Stimulated activated CD8-positive, alpha-beta memory T cell treated with anti-CD3 and anti-CD28 coated beads, Interleukin-15, amount 100 ng/mL, for 24 hours (primary cell): ENCODE data around the gene RPS6KL1.

Experiments used
- DNase-seq: peaks from one replicate; pipeline ENCODE4 v3.0.0-alpha.2; 2020; ENCODE audit warnings: low read depth

The RPS6KL1 gene

DNA sequence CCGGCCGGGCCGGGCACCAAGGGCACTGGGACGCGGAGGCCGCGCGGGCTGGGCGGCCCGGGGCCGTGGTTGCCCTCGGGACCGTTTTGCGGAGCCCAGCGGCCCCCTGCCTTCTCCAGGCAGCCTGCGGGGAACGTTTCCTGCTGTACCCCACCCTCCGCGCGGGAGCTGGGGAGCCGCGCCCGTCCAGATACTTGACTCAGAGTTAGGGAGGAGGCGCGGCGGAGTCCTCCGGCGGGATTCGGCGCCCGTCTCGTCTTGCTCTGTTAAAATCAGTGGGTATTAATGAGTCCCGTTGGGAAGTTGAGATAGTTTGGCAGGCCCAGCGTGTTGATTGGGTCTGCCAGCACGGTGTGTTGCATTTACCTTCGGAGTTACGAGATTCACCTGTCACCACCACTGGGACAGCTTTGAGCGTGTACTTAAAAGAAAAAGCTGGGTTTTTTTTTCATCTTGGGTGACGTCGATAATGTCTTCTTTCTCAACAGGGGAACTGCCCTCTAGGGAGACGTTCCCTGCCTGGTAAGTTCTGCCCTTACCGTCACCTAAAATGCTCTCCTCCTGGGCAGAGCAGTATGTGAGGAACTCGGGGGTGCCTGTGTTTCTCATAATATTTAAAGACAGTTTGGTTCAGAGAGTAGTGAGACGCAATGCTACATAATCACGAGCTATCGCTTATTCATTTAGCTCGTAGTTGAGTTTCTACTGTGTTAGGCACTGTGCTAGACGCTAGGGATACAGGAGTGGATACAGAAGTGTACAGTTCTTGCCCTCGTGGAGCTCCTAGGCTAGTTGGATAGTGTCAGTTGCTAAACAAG is 40.7 kb downstream of the RPS6KL1 start:
- peak; percentile 21 for DNase-seq

DNA sequence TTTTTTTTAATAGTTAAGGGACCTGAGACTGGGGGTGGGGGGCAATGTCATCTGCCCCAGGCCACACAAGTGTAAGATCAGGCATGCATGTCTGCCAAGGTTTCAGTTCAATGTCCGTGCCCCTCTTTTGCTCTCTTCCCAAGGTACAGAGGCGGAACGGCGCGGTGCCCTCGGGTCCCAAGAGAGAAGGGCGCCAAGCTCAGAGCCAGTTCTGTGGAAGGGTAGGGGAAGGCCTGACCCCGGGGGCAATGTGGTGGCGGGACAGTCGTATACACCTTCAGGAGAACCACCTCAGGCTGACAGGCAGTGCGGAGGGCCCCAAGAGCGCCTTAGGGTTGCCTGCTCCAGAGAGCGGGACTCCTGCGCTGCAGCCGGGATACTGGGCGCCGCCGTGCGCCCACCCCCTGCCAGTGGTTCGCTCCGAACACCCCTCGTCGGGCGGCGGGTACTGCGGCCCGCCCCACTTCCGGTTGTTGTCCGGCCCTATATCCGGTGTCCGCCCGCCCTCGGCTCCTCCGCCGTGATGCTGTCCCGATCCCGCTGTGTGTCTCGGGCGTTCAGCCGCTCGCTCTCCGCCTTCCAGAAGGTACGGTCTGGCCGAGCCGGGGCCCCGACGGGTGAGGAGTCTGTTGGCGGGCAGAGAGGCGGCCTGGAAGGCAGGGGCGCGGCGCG is 41.5 kb downstream of the RPS6KL1 start, which contains the start of gene DLST:
DLST (plus strand) TSS at position 486 of the 672 bp plus-strand sequence; CDS start at position 524, 38 bp downstream.
- DNase-seq, result peak; percentile 75

DNA sequence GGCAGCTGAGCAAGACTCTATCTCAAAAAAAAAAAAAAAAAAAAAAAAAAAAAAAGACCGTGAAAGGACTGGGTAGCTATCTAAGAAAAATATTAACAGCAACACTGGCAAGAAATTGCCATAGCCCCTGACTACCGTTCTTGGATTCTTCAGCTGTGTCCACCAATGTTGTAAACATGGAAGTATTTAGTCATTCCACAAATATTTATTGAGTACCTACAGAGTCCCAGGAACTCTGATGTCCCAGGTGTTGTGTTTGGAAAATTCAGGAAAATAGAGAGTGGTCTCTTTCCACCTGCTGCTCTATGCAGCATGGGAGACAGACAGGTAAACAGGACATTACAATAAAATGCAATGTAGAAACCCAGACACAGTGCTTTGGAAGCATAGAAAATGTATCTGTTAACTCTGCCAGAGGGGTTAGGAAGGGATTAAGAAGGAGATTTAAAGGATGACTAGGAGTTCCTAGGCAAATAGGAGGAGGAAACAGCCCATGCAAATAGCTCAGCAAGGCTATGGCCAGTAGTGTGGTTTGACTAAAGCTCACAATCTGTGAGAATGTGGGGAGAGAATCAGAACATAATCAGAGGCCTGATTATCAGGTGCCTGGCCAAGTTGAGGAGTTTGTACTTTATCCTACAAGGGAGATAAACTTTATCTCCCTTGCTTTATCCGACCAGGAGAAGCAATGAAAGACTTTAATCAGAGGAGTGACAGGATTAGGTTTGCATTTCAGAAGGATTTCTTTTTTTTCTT is 43.5 kb downstream of the RPS6KL1 start:
- no peak for DNase-seq

DNA sequence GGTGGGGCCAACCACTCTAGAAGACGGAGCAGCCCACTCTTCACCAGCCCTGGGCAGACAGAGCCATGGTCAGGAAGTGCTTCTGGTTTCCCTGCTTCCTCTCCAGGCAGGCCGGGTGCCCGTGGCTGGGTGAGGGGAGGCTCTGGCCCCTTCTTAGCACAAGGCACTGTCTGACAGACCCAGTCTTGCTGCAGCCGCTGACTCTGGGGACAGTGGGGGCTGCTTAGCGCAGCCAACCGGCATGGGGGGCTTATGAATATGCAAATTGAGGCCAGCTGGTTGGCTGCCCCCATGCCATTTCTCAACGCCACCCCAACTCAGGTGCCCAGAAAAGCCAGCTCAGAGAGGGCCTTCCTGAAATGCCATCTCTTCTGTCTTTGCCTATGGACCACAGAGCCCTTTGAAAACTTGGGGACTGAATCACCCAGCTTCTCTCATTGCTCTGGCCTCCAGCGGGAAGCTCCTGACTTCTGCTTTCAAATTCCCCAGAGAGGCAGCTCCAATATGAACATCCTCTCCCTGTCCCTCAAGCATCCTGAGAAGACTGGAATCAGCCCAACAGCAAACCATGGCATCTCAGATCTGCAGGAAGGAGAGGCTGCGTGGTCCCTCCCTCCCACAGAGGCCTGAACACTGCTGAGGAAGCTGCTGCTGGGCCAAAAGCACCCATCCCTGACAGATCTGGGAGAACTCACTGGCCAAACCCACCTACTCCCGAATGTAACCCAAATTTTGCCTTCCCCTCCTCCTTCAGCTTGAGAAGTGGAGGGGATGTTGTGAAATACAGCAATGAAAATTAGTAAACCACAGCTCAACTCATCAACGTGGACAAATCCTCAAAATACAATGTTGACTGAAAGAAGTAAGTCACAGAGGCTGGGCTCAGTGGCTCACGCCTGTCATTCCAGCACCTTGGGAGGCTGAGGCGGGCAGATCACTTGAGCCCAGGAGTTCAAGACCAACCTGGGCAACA is 46.8 kb downstream of the RPS6KL1 start, which contains the start of gene PROX2:
PROX2 (minus strand) TSS at position 205 of the 973 bp plus-strand sequence. CDS start 12,311 bp downstream, outside the sequence.
- DNase-seq, result no peak

DNA sequence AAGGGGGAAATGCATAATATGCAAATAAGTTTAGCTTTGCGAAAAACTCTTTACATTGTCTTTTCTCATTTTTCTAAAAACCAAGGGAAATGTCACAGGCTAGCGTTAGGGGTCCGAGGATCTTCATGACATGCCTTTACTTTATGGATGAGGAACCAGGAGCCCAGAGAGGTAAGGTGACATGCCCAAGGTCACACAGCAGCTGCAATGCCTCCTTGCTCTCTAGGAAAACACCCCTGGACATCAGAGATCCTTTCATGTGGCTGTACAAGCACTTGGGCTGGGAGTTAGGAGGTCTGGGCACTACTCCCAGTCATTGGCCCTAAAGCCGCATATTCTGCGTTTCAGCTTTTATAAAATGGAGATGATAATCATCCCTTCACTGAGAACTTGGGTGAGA is 47.9 kb downstream of the RPS6KL1 start:
- DNase-seq, result no peak

DNA sequence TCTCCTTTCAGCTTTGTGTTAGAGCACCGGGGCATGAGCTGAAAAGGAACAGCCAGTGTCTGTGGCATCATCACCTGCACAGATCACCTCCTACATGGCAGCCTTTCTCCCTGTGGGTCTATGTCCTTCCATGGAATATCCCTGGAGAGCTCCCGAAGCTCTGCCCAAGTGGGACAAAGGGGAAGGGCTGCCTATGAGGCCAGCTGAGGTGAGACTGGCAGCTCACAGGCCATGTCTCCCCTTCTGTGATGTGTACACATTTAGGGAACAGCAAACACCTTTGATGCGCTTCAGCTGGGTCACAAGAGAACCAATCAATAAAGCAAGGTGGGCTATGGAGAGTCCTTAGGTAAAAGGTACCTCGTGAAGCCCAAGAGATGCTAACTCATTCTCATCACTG is 51.2 kb downstream of the RPS6KL1 start:
- DNase-seq, result no peak

DNA sequence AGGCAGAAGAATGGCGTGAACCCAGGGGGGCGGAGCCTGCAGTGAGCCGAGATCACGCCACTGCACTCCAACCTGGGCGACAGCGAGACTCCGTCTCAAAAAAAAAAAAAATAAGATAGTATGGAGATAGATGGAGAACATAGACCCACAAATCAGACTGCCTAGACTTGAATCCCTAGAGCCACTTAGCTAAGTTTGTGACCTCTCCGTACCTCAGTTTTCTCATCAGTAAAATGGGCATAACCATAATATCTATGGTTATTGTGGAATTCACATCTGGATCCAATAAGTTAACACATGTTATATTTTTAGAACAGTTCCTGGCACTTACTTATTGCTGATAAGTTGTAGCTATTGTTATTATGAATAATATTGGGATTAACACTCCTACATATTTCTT is 54.3 kb downstream of the RPS6KL1 start:
- DNase-seq, result no peak

DNA sequence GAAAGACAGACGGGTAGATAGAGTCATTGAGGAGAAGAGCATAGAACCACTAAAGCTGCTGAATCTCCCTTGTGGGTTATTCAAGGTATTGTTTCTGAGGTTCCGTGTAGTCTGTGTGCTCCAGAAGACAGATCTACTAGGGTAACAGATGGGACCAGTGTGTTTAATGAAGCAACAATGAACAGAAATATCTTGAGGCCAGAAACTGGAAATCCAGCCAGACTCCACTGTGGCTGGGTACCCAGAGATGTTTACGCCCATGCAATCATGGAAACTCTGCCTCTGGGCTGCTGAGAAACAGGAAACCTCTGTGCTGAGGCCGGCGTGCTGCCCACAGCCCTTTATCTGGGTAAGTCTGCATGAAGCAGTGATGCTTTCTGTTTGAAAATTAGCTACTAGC is 55.4 kb downstream of the RPS6KL1 start:
- peak; percentile 35 for DNase-seq

DNA sequence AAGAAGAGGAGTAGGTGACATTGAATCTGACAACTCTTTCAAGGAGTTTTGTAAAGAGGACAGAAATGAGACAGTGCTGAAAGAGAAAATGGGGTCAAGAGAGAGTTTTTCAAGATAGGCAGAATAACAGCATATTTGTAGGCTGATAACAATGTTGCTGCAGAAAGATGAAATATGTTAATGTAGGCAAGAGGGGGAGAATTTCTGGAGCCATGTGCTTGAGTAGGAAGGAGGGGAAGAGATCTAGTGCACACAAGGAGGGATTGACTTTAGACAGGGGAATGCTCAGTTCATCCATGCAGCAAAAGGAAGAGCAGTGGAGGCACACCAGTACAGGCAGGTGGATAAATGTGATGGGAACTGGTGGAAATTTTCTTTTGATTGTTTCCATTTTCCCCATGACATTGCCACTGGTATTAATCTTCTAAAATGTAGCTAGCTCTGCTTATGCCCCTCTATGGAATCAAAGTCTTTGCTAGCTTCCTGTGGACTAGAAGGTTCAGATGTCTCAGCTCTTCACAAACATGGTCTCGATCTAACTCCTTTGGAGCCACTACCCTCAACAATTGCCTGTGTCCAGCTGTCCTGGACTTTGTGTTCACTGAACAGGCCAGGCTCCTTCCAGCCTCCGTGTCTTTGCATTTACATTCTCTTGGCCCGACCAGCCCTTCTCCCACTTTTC is 56.2 kb downstream of the RPS6KL1 start:
- no peak for DNase-seq

DNA sequence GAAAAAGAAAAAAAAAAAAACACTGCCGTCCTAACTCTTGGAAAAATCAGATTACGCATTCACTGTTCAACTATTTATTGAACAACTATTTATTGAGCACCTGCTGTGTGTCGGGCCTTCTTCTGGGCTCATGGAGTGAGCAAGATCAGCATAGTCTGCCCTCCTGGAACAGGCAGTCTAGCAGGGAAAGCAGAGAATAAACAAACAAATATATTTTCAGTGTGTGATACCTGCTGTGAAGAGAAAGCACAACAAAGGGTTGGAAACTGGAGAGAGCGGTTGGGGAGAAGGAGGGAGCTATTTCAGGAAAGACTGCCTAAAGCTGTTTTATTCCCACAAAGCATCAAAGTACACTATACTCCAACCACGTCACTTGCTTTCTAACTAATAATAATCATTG is 57.9 kb downstream of the RPS6KL1 start:
- no peak for DNase-seq

DNA sequence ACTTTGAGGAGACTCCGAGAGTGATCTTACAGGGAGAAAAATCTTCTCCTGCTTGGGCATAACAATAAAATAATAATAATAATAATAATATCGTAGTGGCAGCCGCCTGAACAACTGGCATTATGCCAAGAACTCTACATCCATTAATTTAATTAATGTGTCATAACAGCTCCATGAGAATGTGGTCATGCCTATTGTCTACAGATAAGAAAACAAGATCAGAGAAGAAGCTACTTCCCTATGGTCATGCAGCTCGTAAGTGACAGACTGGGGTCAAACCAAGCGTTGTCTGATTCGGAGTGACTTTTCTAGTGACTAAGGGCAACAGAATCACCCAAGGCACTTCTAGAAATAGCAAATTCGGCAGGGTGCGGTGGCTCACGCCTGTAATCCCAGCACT is 58.9 kb downstream of the RPS6KL1 start:
- no peak for DNase-seq

DNA sequence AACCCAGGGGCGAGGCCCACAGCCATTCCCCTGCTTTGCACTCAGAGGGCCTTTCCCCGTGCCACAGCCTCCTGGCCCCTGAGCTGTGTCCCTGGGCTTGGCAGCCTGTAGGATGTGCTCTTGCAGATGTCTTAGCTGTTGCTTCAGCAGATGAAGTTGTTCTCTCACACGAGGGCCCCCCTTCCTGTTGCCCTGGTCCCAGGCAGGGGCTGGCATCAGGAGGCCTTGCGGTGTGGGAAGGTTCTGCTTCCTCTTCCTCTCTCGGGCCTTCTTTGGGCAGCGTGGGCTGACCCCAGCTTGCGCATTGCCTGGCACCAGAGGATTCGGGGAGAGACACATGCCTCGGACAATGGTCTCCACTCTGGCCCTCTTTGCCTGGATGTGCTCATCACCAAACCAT is 59.8 kb downstream of the RPS6KL1 start:
- no peak for DNase-seq

DNA sequence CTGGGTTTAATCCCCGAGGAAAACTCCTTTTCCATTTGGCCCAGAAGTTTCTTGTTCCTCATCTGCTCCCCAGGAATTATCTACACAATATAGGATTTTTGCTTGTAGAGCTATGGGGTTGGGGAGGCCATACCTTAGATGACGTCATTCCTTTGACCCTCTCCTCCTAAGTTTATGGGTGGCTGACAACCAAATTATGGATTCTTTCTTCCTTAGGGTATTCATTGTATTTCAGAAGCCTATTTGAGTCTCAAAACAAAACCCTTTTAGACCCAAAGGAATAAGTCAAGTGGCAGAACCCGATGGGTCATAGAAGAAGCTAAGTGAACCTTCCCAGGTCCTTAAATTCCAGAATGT is 61.3 kb downstream of the RPS6KL1 start:
- no peak for DNase-seq

DNA sequence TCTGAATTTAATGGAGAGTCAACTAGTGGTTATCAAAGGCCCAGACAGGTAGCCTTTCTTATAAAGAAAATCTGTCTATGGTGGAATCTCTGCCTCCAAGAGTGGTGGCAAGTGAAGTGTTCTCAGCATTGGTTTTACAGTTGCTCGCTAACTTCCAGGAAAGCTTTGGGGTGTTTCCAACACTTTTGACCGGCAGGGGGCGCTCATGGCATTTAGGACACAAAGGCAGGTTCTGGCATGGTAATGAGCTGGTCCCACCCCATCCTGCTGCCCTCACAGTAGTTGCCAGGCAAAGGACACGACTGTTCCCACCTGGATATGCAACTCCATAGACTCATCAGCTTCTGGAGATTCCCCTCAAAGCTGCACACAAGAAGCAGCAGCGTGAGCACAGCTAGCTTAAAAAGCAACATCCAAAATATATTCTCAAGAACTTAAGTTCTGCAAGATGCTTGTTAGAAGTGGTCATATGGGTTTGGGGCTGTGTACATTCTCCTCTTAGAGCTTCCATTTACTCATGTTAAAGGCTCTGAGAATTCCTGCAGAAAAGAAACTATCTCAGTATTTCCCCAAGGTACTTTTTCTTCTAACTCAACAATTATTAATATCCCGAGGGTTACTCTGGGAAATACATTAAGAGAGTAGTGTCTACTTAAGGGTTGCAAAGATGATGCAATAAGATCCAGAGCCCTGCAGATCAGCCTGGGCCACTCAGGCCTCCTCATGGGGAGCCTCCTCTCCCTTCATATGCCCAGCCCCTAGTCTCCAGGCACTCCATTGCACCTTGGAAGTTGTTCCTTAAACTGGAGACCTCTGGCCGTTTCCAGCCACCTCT is 61.9 kb downstream of the RPS6KL1 start:
- peak; percentile 93 for DNase-seq

DNA sequence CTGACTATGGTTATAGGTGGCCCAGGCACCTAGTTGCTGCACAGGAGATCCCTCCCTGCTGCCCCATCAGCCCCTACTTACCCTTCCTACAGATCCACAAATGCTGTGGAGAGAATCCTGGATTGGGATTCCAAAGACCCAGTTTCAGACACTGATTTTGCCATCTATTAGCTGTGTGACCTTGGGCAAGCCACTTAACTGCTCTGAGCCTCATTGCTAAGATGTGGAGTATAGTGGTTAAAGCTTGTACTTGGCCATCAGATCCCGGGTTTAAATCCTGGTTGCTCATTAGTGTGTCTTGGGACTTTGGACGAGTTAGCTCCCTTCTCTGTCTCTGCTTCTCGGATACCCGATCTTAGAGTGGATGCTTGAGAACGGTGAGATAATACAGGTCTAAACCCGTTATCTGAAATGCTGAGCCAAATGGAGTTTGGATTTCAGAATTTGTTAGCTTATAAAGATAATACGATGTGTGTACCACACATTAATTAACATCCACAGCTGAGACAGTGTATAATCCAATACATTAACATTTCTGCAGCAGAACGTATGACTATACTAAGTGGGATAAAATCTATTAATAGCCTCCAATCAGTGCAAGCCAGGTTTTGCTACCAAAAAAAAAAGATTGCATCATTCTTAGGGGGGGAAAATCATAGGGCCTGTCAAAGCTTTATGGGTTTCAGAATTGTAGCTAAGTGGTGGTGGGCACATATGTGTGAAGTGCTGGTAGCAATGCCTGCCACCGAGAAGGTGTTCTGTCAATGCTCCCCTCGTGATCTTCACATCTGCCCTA is 63.1 kb downstream of the RPS6KL1 start:
- no peak for DNase-seq

DNA sequence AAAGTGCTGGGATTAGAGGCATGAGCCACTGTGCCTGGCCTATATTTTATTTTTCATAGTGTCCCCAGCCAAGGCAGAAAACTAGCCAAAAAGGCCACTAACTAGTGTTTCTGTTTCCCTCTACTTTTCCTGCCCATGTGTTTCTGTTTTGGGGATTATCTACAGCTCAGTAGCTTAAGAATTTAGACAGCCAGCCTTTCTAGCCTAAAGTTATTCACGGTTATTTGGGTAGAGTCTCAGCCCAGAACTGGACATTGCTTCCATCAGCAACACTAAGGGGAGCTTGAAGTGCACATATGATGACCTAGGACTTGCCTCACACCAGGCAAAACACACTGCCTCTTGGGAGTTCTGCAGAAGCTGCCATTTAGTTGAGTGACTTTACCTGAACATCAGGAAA is 65.0 kb downstream of the RPS6KL1 start:
- DNase-seq, result no peak

DNA sequence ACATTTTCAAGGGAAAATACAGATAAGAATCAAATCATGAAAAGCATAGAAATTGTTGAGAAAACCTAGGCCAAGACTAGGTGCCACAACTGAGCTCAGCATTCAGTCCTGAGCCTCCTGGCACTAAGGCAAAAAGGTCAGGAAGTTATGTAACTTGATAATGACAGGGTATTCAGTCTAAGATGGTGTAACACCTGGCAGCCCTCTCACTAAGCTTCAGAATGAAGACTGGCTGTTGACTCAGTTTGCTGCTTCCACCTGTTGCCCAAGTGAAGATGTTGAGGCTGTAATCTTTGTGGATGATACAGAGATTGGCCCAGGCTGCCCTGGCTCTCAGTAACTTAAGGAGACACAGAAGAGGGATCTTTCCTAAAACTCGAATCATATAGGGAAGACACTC is 66.7 kb downstream of the RPS6KL1 start:
- DNase-seq, result no peak

DNA sequence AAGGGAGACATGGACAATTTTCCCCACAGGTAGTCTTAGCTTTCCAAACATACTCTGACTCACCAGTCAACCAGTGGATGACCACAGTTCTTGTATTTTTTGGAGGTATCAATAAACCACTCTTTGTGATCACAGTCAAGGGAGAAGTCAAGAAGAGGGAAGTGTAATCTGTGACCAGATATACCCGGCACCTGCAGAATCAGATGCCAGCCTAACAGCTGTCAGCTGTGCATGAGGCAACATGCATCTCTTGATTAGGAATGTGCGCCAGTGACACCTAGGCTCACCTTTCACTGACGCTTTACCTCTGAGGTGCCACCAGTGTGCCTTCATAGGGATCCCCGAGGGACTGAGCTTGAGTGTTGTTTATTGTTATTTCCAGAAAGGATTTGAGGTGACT is 67.1 kb downstream of the RPS6KL1 start:
- no peak for DNase-seq

DNA sequence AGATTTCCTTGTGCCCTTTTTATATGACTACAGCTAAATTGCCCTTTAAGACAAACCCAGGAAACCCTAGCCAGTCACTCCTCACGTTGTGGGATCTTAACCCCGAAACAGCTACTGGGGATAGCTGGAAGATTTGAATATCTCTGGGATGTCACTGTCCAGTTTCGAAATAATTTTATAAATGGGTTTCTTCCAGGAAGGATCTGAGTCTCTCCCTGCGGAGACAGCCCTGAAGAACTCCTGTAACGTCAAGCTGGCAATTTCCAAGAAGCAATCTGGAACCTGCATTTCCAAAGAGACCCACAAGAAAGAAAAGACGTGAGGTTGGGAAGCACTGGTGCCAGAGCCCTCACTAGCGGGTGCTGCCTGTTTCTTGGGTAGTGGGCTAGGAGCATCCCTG is 68.0 kb downstream of the RPS6KL1 start:
- DNase-seq, result no peak
